Tibial nerve (tissue), 4 donors: Measurements from ENCODE around the gene KCTD2. TPM values are rescaled to one million over a fixed set of nuclear protein-coding genes. Genes with fewer than 3 reads are reported as not detected.

Experiments used
- DNase-seq, 2 donors: peaks; one replicate each; pipeline ENCODE4 v3.0.0-alpha.2; 2019; ENCODE audit warnings: low spot score in 2 of 2
- H3K27ac ChIP-seq, 4 donors: fragments of 200-600 bp; sonication (generic) in 3 of 4; one replicate each; pipeline ENCODE4 v1.5.1; 2017 to 2019; ENCODE audit warnings: mild to moderate bottlenecking in 1 of 4
- H3K27me3 ChIP-seq, 2 donors: fragments of 200-600 bp; sonication (generic) in 1 of 2; one replicate each; pipeline versions ENCODE4 v1.5.1 to v1.6.0; 2017 to 2019
- H3K36me3 ChIP-seq, 3 donors: fragments of 200-600 bp; sonication (generic); one replicate each; pipeline ENCODE4 v1.5.1; 2018 to 2019
- H3K4me1 ChIP-seq, 4 donors: fragments of 200-600 bp; sonication (generic) in 3 of 4; one replicate each; pipeline ENCODE4 v1.5.1; 2017 to 2019
- H3K4me3 ChIP-seq, 4 donors: fragments of 200-600 bp; sonication (generic) in 3 of 4; one replicate each; pipeline ENCODE4 v1.5.1; 2017 to 2019; ENCODE audit warnings: mild to moderate bottlenecking in 1 of 4, moderate library complexity in 1 of 4
- H3K9me3 ChIP-seq, 4 donors: fragments of 200-600 bp; sonication (generic) in 3 of 4; one replicate each; pipeline ENCODE4 v1.5.1; 2017 to 2019
- EP300 ChIP-seq, 2 donors: sonication (generic); formaldehyde crosslinking; IDR thresholded peaks; one replicate each; pipeline ENCODE4 v1.6.1; 2017; ENCODE audit warnings: antibody characterized with exemption in 2 of 2, mild to moderate bottlenecking in 1 of 2
- POLR2A ChIP-seq, 2 donors: fragments of 450-650 bp; IDR thresholded peaks; one replicate each; pipeline ENCODE4 v1.6.1; 2017; ENCODE audit warnings: antibody characterized with exemption in 2 of 2, mild to moderate bottlenecking in 2 of 2, moderate library complexity in 2 of 2
- WGBS, 2 donors: methylation state at CpG; one replicate each; pipeline ENCODE4 v1.1.5; 2018; 5-methylcytosine and 5-hydroxymethylcytosine counted together
- total RNA-seq, 4 donors: library from RNA; depleted of rRNA; stranded (reverse); fragments of >200 nt; gene quantifications; one replicate each; pipeline ENCODE4 v1.1.0, GENCODE V29; 2016
- TF ChIP-seq, protein P1 (sequence below), 5 experiments: fragments of 200-600 bp in 3 of 5; fragments of 450-650 bp in 2 of 5; sonication (generic) in 3 of 5; IDR thresholded peaks; one replicate each; pipeline ENCODE4 v1.5.1; 2016 to 2019; ENCODE audit warnings: antibody characterized with exemption in 5 of 5, mild to moderate bottlenecking in 3 of 5, moderate library complexity in 2 of 5

Gene KCTD2
- total RNA-seq, 4 donors from 2014 or later: 24.9 to 33.5 (median 32.6) TPM

DNA sequence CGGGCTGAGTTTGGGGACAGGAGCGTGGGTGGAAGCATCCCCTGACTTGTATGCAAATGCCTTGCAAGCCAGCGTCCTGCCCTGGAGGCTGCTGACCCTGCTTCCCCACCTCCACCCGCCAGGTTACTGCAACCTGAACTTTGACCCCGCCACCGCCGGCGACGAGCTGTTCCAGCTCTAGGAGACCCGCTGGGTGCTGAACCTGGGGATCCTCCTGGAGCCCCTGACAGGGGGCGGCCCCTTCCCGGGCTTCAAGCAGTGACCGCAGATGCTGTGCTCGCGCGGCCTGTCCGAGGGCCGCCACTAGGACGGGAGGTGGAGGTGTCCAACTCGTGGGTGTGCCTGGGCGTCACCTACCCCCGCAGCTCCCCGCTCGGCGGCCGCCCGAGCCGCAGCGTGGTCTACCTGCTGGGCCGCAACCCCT, 30.1 kb downstream of the KCTD2 start:
- Histone ChIP-seq H3K27me3 (no peaks in the 10 kb centered on the region), H3K4me1 (peaks cover 0 to 43% (median 26%) of the 10 kb centered on the region in 4 donors), H3K4me3 (peak overlapping the region; percentile 23 to 51 (median 39)), H3K27ac (peak overlapping the region in 3 of 4 donors; percentile 39 to 75 (median 72)), H3K36me3 (no peaks in the 10 kb centered on the region), H3K9me3 (no peaks in the 10 kb centered on the region)
- DNase-seq: no peak
- whole genome bisulfite sequencing, 2 donors: 57 to 58% methylated on average over 10 to 26 of the region's 30 CpGs
- TF ChIP-seq POLR2A (IDR thresholded peaks at IDR 0.05): no peak
- TF ChIP-seq EP300 (IDR thresholded peaks at IDR 0.05): no peak
- TF ChIP-seq, protein P1, sequence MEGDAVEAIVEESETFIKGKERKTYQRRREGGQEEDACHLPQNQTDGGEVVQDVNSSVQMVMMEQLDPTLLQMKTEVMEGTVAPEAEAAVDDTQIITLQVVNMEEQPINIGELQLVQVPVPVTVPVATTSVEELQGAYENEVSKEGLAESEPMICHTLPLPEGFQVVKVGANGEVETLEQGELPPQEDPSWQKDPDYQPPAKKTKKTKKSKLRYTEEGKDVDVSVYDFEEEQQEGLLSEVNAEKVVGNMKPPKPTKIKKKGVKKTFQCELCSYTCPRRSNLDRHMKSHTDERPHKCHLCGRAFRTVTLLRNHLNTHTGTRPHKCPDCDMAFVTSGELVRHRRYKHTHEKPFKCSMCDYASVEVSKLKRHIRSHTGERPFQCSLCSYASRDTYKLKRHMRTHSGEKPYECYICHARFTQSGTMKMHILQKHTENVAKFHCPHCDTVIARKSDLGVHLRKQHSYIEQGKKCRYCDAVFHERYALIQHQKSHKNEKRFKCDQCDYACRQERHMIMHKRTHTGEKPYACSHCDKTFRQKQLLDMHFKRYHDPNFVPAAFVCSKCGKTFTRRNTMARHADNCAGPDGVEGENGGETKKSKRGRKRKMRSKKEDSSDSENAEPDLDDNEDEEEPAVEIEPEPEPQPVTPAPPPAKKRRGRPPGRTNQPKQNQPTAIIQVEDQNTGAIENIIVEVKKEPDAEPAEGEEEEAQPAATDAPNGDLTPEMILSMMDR (IDR thresholded peaks at IDR 0.05): no peak

DNA sequence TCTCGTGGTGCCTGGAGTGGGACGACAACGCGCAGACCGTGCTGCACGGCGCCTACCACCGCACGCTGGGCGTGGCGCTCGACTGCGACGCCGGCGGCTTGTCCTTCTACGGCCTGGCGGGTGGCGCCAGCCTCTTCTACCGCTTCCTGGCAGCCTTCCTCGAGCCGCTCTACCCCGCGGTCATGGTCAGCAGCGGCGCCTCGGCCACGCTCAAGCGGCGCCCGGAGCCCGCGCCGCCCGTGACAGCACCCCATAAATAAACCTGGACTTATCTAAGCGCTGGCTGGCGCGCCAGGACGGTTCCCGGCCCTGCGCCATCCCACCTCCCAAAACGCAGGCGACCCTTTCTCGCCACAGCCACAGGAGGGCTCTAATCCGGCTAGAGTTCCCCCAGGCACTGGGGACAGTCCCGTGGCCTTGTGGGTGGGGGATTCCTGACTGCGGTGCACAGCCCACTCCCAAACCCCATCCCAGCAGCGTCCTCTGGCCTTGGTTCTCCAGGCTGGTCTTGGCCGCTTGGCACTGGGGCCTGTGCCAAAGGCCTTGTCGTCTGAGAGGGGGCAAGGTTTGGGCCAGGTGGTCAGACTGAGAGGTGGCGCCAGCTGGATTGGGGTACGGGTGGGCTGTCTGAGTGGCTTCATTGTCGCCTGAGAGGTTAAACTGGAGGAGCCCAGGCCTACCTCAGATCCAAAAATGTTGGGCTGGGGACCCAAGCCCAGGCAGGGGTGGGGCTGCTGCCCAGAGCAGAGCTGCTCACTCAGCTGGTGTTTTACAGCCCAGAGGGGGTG, 30.7 kb downstream of the KCTD2 start:
- DNase-seq: no peak
- H3K27ac ChIP-seq: peak overlapping the region; percentile 39 to 75 (median 56)
- WGBS, 2 donors: 20 to 28% methylated on average over 26 to 51 of the region's 53 CpGs

DNA sequence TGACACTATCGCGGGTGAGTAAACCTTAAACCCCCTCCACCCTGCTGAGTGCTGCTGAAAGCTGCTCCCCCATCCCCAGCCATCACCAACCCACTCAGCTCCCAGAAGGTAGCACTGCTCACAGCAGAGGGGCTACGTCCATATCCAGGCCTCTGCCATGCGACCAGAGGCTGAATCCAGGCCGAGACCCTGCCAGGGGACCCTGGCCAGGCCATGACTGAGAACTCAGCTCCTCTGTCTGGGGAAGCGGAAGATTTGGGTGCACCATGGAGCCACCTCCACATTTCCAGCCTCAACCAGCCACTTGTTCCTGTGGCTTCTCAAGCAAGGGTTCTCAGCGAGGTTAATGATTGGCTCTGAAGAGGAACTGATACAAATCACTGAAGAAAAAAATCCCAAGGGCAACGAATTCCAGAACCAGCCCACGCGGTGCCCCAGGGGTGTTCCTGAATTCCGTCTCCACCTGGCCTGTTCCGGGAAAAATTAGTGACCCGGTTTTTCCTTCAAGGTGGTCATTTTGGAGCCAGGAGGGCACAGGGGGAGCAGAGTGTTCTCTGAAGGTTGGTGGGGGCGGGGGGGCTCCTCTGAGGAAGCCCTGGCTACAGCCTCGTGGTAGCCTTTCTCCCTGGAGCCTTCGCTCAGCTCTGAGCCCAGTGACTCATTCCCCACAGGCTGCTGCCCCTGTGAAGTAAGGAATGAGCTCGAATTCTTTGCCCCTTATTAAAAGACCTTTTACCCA, 31.4 kb downstream of the KCTD2 start:
- Histone ChIP-seq H3K36me3 (no peaks in the 10 kb centered on the region), H3K27me3 (no peaks in the 10 kb centered on the region), H3K27ac (peak overlapping the region in 3 of 4 donors; percentile 15 to 75 (median 72)), H3K4me1 (peaks cover 0 to 44% (median 26%) of the 10 kb centered on the region in 4 donors), H3K4me3 (no peak overlapping the region), H3K9me3 (no peaks in the 10 kb centered on the region)
- TF ChIP-seq POLR2A (IDR thresholded peaks at IDR 0.05): no peak
- no peak for TF ChIP-seq EP300 (IDR thresholded peaks at IDR 0.05)
- TF ChIP-seq, protein P1 (IDR thresholded peaks at IDR 0.05): no peak
- no peak for DNase-seq
- 57 to 66% methylated on average over 17 of the region's 17 CpGs for WGBS, 2 donors

More for the DNA sequence above, 30.7 kb downstream of the KCTD2 start:
- Histone ChIP-seq H3K4me3 (peak overlapping the region; percentile 23 to 51 (median 39)), H3K4me1 (peaks cover 0 to 43% (median 26%) of the 10 kb centered on the region in 4 donors), H3K9me3 (no peaks in the 10 kb centered on the region), H3K36me3 (no peaks in the 10 kb centered on the region), H3K27me3 (no peaks in the 10 kb centered on the region)
- no peak for TF ChIP-seq EP300 (IDR thresholded peaks at IDR 0.05)
- TF ChIP-seq, protein P1 (IDR thresholded peaks at IDR 0.05): peak in 3 of 5 experiments; percentile 11 to 27 (median 12)

DNA sequence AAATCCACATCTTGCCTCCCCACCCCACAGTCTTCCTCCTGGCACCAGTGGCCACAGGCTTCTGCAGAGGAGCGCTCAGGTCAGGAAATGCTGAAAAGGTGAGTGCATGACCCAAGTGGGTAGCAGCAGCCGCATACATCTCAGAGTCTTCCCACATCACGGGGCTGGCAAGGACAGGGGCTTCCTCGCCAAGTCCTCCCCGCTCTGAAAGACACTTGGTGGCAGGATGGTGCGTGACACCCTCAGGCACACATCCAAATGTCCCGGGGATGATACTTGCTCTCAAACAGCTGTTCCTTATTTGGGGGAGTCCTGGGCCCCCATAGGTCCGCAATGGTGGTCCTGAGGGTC, 32.0 kb downstream of the KCTD2 start:
- no peak overlapping the region for H3K4me3 ChIP-seq
- peak overlapping the region in 2 of 4 donors; percentile 15 to 72 for H3K27ac ChIP-seq
- TF ChIP-seq EP300 (IDR thresholded peaks at IDR 0.05) (no peak), POLR2A (IDR thresholded peaks at IDR 0.05) (no peak)
- TF ChIP-seq, protein P1 (IDR thresholded peaks at IDR 0.05): no peak
- H3K9me3 ChIP-seq: no peaks in the 10 kb centered on the region
- no peak for DNase-seq
- no peaks in the 10 kb centered on the region for H3K36me3 ChIP-seq
- 53 to 75% methylated on average over 7 of the region's 8 CpGs for WGBS, 2 donors
- H3K4me1 ChIP-seq: peaks cover 0 to 50% (median 26%) of the 10 kb centered on the region in 4 donors
- no peaks in the 10 kb centered on the region for H3K27me3 ChIP-seq
